ENCODE measurements around the gene ARID1B.

Gene ARID1B

DNA sequence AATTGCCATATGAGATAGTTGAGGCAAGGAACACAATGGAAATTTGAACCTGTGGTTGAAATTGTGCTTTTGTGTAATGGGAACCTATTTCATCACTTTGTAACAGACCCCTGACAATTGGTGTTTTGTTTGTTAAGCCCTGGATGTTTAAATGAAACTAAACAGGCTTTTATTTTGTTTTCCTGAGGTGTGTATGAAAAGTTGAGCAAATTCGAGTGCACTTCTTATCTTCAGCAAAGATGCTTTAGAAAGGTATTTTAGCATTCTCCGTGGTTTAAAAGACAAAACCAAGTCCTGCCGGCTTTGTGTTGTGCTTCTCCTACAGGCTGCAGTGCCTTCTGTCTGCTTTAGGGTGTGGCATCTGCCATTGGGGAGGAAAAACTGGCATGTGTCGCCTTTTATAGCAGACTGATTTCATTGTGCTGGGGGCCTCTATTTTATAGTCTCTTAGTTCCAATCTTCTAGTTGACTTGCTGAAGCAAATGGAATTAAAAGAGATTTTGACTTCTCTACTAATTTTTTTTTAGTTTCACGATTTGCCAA lies 2.2 kb upstream of the ARID1B start:
- DNase-seq, result peak; percentile 67

DNA sequence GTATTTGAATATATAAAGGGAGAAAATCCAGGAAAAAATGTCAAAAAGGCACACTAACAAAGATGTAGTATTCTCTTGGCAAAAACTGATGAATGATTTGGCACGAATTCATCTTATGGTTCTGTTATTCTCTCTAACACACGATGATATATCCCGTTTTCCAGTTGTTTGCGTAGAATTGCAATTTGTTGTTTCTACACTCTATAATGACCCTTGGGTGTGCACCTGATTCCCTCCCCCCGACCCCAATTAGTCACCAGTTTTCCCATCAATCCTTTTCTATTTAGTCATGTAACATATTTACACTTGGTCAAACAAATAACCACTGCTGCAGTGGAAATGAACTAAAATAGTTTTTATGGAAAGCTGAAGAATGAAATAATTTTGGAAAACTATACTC lies 1.5 kb upstream of the ARID1B start:
- peak; percentile 44 for DNase-seq

DNA sequence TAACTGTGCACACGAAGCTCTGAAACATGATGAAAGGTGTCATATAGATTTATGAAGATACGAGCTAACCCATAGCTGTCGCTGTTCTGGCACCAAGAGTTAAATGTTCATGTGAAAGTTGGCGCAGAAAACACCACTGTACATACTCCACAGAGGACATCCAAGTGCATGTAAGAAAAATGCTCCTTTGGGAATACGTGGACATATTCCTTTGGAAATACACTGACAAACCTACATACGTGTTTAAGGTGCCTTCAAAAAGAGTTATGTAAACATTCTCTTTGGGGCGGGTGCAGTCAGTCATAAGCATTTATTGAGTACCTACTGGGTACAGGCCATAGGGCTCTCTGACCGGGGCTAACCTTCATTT lies 723 bp upstream of the ARID1B start:
- peak; percentile 60 for DNase-seq

DNA sequence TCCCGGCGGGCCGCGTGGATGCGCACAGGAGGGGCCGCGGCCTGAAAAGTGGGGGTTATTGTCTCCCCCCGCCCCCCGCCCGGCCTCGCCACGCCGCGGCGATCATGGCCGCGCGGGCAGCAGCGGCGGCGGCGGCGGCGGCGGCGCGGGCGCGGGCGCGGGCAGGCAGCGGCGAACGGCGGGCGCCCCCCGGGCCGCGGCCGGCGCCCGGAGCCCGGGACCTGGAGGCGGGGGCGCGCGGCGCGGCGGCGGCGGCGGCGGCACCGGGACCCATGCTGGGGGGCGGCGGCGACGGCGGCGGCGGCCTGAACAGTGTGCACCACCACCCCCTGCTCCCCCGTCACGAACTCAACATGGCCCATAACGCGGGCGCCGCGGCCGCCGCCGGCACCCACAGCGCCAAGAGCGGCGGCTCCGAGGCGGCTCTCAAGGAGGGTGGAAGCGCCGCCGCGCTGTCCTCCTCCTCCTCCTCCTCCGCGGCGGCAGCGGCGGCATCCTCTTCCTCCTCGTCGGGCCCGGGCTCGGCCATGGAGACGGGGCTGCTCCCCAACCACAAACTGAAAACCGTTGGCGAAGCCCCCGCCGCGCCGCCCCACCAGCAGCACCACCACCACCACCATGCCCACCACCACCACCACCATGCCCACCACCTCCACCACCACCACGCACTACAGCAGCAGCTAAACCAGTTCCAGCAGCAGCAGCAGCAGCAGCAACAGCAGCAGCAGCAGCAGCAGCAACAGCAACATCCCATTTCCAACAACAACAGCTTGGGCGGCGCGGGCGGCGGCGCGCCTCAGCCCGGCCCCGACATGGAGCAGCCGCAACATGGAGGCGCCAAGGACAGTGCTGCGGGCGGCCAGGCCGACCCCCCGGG lies 637 bp downstream of the ARID1B start:
- no peak for DNase-seq

DNA sequence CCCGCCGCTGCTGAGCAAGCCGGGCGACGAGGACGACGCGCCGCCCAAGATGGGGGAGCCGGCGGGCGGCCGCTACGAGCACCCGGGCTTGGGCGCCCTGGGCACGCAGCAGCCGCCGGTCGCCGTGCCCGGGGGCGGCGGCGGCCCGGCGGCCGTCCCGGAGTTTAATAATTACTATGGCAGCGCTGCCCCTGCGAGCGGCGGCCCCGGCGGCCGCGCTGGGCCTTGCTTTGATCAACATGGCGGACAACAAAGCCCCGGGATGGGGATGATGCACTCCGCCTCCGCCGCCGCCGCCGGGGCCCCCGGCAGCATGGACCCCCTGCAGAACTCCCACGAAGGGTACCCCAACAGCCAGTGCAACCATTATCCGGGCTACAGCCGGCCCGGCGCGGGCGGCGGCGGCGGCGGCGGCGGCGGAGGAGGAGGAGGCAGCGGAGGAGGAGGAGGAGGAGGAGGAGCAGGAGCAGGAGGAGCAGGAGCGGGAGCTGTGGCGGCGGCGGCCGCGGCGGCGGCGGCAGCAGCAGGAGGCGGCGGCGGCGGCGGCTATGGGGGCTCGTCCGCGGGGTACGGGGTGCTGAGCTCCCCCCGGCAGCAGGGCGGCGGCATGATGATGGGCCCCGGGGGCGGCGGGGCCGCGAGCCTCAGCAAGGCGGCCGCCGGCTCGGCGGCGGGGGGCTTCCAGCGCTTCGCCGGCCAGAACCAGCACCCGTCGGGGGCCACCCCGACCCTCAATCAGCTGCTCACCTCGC lies 1.5 kb downstream of the ARID1B start:
- DNase-seq, result no peak

DNA sequence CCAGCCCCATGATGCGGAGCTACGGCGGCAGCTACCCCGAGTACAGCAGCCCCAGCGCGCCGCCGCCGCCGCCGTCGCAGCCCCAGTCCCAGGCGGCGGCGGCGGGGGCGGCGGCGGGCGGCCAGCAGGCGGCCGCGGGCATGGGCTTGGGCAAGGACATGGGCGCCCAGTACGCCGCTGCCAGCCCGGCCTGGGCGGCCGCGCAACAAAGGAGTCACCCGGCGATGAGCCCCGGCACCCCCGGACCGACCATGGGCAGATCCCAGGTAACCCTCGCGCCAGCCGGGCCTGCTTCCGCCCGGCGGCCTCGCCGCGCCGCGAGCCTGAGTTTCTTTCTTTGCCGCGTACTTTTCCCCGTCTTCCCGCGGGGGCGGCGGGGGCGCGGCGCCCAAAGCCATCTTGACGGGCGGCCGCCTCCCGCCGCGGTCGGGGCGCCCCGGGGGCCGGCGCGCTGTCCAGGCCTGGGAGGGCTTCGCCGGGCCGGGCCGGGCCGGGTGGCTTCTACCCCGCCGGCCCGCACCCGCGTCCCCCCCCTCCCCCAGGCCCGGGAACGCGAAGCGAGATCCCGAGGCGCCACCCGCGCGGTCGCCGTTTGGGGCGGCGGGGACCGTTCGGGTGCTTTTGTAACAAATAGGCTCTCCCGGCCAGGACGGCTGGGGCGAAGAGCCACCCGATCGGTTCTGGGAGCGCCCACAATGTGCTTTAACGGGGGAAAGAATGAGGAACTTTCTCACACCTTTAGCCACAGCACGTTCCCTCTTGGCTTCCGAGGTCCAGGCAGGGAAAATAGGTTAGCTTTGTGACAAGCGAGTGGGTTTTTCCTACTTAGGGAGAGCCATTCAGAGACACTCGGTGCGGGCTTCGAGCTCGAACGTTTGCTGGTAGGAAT lies 2.3 kb downstream of the ARID1B start:
- DNase-seq, result peak; percentile 4

DNA sequence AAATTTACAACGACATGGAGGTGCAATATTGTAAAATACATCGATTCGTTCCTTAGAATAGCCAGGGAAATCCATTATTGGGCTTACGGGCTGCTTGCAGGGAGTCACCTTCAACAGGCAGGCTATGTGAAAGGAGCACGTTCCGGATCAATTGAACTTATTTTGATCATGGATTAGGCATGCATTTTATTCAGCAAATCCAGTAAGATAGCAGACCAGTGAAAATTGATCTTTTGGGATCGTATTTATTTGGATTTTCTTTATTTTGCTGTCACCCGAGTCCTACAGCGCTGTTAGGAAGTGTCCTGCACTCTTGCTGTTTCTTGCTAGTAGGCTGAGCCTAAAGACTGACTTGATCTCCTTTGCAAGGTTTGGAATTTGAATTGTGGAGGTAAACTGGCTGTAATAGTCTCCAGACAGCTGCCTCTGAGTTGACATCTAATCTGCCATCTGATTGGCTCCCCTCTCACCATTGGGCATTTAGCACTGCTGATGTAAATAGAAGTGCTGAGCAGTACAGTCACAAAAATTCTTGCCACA lies 3.0 kb downstream of the ARID1B start:
- DNase-seq, result peak; percentile 86

DNA sequence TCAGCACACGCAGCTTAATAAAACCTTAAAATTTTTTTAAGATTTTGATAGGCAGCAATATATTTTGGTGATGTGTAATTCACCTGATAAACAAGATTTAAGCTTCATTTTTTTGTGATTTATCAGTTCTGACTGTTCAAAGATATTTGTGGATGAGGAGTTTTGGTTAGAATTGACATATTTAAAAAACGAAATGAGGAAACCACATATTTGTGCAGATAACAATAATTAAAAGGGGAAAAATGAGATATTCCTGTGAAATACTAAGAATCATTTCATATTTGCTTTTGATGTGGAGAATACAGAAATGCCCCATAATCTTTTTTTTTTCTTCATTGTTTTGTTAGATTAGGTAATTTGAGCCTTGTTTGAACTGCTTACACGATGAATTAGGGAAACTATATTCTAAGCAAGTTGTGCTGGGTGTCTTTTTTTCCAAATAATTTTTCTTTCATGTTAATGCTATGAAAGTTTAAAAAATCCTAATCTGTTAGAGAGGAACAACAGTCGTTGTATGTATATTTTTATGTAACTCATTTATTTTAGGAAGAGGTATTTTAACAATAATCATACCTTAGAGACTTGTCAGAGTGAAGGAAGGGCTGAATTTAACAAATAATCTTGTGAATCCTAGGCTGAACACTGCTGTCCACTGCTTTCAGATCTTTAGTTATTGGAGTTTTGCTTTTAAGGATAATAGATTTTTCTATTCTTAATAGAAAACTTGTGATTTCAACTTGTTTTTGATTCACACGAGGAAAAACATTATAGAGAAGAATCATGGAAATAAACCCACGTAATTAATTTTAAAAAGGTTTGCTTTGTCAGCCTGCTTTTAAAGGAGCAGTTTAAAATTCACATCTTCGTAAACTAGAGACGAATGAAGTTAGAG lies 4.0 kb downstream of the ARID1B start:
- no peak for DNase-seq

DNA sequence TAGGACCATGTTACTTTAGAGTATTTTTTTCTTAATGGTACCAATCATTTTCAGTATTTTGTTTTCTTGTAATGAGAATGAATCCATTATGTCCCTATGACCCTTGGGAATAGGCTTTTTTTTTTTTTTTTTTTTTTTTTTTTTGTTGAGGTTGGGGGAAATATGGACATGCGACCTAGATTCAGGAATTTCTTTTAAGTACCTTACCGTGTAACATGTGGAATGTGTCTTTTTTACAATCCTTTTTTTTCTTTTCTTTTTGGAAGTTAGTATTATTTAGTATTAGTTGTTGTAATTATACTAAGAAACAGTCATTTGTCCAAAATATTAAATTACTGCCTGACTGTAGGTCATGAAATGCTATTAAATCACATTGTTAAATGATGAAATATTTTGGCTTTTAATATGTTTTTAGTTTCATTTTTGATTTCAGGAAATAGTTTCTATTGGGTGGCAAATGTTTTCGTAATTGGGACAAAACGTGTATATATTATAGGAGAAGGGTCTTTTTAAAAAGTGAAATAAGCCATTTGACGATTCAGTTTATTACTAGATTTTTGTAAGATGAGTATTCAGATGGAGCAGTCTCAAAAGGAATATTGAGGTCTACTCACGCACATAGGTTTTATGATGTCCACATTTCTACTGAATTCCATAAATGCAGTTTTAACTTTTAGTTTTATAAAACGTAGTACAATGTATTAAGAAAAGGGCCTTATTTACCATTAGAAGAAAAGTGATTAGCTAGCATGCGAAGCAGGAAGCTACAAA lies 4.9 kb downstream of the ARID1B start:
- peak; percentile 4 for DNase-seq

DNA sequence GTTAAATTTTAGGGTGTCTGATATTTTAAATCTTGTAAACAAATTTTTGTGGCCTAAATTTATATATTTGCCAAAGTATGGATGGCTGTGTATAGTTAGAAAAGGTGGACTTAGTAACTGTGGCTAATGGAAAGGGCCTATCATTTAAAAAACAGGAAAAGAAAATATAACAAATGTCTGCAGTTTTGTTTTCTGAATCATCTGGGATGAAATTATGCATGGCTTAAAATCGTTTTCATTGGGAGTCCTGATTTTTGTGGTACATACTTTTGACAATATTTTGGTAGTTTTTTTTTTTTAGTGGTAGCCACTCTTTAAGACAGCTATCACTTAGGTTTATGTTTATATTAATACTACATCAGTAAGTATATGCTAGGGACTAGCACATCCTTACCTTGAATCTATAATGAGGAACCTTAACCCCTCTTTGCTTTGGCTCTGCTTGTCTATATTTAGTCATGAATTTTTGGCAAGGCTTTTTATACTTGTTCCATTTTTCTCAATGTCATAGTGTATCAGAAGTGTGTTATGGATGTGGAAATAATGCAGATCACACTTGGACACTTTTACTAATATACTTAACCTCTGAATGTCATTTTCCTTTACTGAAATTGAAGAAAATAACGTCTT lies 5.6 kb downstream of the ARID1B start:
- DNase-seq, result peak; percentile 19

DNA sequence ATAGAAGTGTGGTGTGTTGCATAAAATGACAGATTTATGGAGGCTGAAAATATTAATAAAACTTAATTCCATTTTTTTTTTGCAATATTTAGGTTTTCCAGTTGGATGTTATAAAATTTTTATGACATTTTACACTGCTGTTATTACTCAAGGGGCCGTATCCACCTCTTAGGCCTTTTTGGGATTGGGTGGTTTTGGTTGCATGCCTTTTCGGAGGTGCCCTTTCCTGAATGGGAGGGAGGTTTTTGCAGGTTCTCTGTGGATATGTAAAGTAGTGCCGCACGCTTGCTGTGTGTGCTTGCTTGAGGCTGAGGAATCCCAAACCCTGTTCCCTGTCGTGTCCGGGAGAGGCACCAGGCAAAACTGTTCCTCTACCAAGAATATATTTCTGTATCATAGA lies 6.8 kb downstream of the ARID1B start:
- DNase-seq, result no peak

DNA sequence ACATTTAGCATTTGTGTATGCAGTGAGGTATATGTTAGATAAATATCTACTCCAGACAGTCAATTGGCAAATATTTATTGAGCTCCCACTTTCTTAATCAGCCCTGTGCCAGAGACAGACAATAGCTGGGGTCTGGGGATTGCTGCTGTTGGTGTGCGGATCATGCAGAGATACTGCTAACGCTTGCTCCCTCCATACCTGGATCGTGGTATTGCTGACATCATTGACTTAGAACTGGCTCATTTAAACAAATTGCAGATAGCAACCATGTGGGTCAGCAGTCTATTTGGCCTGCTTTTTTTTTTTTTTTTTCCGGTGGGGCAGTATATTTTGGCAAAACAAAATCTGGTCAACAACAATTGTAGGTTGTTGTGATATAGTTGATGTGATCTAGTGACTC lies 9.5 kb downstream of the ARID1B start:
- no peak for DNase-seq

DNA sequence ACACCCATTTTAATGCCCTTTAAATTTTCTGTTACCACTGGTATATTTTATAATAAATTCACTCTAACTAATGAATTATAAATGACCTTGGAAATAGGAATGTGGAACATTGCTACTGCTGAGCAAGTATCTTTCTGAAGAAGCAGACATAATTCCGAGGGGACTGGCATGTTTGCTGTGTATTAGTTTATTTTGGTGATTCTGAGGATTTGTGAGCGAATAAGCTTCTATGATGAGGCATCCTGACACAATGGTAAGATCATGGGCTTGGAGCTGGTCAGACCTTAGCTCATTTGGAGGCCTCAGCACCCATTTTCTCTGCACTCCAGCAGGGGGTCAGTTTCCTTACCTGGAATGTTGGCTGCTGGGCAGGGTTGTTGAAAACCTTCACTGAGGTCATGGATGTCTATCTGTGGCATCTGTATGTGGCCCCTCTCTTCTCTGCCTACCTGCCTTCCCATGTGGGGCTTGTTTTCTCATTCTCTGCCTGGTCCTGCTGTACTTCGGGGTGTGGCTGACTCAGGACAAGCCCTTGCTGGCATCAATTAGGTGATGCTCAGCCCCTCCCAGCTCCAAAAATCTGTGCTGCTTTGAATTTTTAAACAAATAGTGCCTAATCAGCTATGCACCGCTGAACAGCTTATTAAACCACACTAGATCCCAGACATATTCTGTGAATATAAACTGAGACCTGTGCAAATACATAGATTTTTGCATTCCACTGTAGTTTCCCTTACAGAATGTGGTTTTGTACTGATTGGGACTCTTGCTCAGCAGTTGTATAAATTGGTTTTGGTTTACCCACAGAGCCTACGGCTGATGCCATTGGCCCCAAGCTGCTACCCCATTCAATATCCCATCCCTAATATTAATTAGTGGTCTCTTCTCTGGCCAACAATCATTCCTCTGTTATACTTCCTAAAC lies 10.7 kb downstream of the ARID1B start:
- DNase-seq, result peak; percentile 20

DNA sequence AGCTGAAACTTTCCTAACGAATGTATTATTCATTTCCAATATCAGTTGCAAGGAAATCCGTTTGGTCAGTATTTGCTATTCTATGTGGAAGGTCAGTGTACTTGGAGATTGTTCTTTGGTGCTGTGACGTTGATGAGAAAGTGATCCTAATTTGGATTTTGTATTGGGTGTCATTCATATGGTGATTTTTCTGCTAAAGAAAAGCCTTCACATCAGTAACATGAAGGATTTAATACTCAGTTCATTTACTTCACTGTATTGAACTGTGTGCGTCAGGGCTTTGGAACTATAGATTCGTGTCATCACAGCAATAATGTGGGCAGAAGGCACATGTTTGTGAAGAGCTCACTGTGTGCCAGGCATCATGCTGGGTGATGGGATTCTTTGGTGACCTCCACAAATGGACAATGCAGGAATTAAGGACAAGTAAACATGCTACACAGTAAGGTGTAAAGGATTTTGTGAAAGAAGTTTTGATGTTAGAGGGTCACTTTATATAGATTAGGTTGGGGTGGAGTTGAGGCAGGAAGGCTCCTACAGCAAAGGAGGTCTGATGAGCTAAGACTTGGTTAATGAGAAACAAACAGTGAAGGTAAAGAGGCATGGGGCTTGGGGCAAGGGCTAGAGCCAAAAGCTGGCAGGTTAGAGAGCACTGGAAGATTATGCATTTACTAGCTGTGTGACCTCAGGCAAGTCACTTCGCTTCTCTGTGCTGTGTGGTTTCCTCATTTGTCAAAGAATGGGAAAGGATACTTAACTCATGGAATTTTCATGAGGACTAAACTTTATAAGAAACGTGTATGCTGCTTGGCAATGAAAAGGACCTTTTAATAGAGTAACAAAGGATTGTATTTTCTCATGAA lies 12.1 kb downstream of the ARID1B start:
- no peak for DNase-seq

DNA sequence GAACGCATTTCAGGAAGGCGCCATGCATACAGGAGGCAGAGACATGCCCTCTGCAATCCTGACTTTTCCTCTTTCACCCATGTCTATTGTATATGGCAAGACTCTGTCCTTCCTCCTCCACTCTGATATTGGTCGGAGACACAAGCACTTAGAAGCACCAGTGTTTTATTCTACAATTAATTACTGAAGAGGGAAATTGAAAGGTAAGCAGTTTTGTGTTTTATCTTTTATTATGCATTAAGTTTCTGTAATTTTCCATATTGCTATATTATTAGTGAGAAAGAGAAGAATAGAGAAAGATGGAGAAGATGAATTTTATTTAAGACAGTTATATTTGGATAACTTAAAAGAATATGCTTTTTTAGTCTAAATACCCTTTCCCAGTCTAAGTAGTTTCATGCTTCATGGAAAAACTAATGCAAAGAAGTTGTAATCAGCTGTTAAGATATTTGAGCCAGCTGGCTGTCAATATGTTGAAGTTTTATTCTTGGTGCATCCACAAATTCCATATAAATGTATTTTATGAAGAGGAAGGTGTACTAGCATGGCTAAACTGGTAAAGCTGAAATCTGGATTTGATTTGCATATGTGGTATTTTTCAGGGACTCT lies 13.6 kb downstream of the ARID1B start:
- DNase-seq, result no peak

DNA sequence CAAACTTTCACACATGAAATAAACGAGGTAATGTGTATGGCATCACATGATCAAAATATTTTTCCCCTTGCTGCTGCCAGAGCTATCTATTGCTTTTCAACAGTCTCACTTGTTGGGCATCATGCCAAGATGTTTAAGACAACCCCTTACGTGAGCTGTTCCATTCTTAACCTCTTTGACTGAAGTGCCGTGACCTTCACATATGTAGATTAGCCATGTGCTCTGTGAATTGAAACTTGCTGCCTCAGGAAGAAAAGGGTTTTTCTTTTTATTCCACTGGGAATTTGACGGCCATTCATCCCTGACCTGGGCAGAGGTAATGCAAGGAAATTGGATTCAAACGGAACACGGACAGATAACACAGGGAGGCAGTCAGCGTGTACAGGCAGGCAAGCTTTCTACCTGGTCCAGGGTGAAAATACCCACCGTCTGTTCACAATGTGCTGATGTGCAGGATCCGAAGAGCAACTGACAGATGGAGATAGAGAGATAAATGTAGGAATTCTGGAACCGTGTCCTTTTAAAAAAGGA lies 14.2 kb downstream of the ARID1B start:
- DNase-seq, result peak; percentile 78

DNA sequence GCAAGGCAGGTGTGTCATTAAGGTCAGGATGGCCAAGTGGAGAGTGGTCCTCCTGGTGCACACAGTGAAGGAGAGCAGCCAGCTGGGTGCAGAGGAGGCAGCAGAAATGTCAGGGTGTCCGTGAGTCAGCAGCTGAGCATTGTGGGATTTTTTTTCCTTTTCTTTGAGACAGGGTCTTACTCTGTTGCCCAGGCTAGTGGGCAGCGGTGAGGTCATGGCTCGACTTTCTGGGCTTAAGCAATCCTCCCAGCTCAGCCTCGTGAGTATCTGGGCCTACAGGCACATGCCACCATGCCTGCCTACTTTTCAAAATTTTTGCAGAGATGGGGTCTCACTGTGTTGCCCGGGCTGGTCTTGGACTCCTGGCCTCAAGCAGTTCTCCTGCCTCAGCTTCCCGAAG lies 16.0 kb downstream of the ARID1B start:
- no peak for DNase-seq
